Neural cell (in vitro differentiated cells): ENCODE measurements around the gene PHF21A.

Experiments
- EP300 ChIP-seq: fragments of 450-650 bp; conservative IDR thresholded peaks from 2 replicates; pipeline ENCODE4 v1.6.1; 2014; ENCODE audit warnings: antibody characterized with exemption, mild to moderate bottlenecking, moderate library complexity; ENCODE audit not compliant: poor library complexity, severe bottlenecking
- EZH2 ChIP-seq: fragments of 200-600, 300-800 bp; shearing (Covaris generic), sonication (generic); IDR thresholded peaks from 2 replicates; pipeline ENCODE4 v1.6.1; 2014; ENCODE audit warnings: antibody characterized with exemption, low read length, borderline replicate concordance, mild to moderate bottlenecking; ENCODE audit not compliant: insufficient read depth, poor library complexity, severe bottlenecking
- MXI1 ChIP-seq: fragments of 450-650 bp; conservative IDR thresholded peaks from 2 replicates; pipeline ENCODE4 v1.6.1; 2014; ENCODE audit warnings: antibody characterized with exemption, mild to moderate bottlenecking; ENCODE audit not compliant: poor library complexity, severe bottlenecking
- POLR2AphosphoS5 ChIP-seq: IDR thresholded peaks from 2 replicates; pipeline ENCODE4 v1.6.1; 2012
- RAD21 ChIP-seq: fragments of 450-650 bp; conservative IDR thresholded peaks from 2 replicates; pipeline ENCODE4 v1.6.1; 2014; ENCODE audit warnings: antibody characterized with exemption, mild to moderate bottlenecking, moderate library complexity
- SMC3 ChIP-seq: fragments of 450-650 bp; conservative IDR thresholded peaks from 2 replicates; pipeline ENCODE4 v1.6.1; 2014; ENCODE audit warnings: antibody characterized with exemption, mild to moderate bottlenecking, moderate library complexity; ENCODE audit not compliant: poor library complexity
- TAF1 ChIP-seq: IDR thresholded peaks from 2 replicates; pipeline ENCODE4 v1.6.1; 2012; ENCODE audit warnings: low read depth
- TF ChIP-seq, protein P1 (sequence below): IDR thresholded peaks from 2 replicates; pipeline ENCODE4 v1.6.1; 2012; ENCODE audit warnings: borderline replicate concordance
- TF ChIP-seq, protein P2 (sequence below): fragments of 450-650 bp; IDR thresholded peaks from 2 replicates; pipeline ENCODE4 v1.5.1; 2014; ENCODE audit warnings: antibody characterized with exemption, mild to moderate bottlenecking, moderate library complexity; ENCODE audit not compliant: poor library complexity, severe bottlenecking

DNA sequence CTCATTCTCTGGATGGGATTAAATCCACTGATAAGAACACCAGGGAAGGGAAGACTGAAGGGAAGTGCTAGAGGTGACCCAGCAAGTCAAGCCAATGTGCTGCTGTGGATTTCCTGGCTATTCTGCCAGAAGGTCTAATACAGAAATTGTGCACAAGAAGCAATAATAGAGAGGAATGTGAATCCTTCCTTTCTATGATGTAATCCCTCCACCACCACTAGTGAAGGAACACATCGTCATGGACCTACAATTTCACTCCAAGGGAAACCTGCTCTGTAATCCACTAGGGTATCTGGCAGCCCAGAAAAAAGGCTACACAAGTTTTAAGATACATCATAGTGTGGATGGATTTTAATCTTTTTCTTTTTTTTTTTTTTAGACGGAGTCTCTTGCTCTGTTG lies 181.4 kb downstream of the PHF21A start:
- TF ChIP-seq, protein P1, sequence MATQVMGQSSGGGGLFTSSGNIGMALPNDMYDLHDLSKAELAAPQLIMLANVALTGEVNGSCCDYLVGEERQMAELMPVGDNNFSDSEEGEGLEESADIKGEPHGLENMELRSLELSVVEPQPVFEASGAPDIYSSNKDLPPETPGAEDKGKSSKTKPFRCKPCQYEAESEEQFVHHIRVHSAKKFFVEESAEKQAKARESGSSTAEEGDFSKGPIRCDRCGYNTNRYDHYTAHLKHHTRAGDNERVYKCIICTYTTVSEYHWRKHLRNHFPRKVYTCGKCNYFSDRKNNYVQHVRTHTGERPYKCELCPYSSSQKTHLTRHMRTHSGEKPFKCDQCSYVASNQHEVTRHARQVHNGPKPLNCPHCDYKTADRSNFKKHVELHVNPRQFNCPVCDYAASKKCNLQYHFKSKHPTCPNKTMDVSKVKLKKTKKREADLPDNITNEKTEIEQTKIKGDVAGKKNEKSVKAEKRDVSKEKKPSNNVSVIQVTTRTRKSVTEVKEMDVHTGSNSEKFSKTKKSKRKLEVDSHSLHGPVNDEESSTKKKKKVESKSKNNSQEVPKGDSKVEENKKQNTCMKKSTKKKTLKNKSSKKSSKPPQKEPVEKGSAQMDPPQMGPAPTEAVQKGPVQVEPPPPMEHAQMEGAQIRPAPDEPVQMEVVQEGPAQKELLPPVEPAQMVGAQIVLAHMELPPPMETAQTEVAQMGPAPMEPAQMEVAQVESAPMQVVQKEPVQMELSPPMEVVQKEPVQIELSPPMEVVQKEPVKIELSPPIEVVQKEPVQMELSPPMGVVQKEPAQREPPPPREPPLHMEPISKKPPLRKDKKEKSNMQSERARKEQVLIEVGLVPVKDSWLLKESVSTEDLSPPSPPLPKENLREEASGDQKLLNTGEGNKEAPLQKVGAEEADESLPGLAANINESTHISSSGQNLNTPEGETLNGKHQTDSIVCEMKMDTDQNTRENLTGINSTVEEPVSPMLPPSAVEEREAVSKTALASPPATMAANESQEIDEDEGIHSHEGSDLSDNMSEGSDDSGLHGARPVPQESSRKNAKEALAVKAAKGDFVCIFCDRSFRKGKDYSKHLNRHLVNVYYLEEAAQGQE, result no peak
- TF ChIP-seq, protein P2, sequence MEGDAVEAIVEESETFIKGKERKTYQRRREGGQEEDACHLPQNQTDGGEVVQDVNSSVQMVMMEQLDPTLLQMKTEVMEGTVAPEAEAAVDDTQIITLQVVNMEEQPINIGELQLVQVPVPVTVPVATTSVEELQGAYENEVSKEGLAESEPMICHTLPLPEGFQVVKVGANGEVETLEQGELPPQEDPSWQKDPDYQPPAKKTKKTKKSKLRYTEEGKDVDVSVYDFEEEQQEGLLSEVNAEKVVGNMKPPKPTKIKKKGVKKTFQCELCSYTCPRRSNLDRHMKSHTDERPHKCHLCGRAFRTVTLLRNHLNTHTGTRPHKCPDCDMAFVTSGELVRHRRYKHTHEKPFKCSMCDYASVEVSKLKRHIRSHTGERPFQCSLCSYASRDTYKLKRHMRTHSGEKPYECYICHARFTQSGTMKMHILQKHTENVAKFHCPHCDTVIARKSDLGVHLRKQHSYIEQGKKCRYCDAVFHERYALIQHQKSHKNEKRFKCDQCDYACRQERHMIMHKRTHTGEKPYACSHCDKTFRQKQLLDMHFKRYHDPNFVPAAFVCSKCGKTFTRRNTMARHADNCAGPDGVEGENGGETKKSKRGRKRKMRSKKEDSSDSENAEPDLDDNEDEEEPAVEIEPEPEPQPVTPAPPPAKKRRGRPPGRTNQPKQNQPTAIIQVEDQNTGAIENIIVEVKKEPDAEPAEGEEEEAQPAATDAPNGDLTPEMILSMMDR, result no peak
- TF ChIP-seq EP300, result no peak
- TF ChIP-seq EZH2, result no peak
- no peak for TF ChIP-seq POLR2AphosphoS5
- TF ChIP-seq SMC3, result no peak
- no peak for TF ChIP-seq RAD21
- TF ChIP-seq TAF1, result no peak
- TF ChIP-seq MXI1, result no peak
